ENCODE measurements around the gene TOB1.
"Not testable (repeated sequence)": the region's sequence is repeated elsewhere in the genome, so short reads cannot be mapped to it uniquely, and the experiment has no call there.

The TOB1 gene

DNA sequence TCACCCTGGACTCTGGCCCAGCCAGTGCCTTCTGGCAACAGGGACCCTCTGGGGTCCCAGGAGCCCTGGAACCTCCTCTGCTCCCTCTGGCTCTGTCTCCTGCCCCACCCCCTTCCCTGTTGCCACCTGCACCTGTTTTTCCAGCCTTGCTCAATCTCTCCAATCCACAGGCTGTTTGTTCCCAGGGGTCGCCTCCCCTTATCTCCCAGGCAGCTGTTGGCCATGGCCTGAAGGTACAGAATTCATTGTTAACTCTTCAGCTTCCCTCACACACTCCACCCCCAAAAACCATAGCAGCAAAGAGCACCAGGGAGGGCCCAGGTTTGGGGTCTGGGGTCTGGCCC, 39.3 kb upstream of the TOB1 start:
- Histone ChIP-seq H3K36me3 (ENCODE audit: control insufficient read depth, insufficient read depth, low read length) (no peaks in the 10 kb centered on the region), H3K27me3 (ENCODE audit: control insufficient read depth, insufficient read depth, low read length) (no peaks in the 10 kb centered on the region), H3K9me3 (ENCODE audit: control insufficient read depth, insufficient read depth, low read length) (no peaks in the 10 kb centered on the region), H3K4me3 (ENCODE audit: low read depth, low read length) (no peak overlapping the region), H3K9ac (ENCODE audit: low read depth, low read length) (no peak overlapping the region; the same call in 1 of the 2 replicates), H3K27ac (ENCODE audit: low read depth, low read length) (peak overlapping the region; percentile 52), H3K4me1 (ENCODE audit: control insufficient read depth, insufficient read depth, low read length) (peaks cover 42% of the 10 kb centered on the region)

DNA sequence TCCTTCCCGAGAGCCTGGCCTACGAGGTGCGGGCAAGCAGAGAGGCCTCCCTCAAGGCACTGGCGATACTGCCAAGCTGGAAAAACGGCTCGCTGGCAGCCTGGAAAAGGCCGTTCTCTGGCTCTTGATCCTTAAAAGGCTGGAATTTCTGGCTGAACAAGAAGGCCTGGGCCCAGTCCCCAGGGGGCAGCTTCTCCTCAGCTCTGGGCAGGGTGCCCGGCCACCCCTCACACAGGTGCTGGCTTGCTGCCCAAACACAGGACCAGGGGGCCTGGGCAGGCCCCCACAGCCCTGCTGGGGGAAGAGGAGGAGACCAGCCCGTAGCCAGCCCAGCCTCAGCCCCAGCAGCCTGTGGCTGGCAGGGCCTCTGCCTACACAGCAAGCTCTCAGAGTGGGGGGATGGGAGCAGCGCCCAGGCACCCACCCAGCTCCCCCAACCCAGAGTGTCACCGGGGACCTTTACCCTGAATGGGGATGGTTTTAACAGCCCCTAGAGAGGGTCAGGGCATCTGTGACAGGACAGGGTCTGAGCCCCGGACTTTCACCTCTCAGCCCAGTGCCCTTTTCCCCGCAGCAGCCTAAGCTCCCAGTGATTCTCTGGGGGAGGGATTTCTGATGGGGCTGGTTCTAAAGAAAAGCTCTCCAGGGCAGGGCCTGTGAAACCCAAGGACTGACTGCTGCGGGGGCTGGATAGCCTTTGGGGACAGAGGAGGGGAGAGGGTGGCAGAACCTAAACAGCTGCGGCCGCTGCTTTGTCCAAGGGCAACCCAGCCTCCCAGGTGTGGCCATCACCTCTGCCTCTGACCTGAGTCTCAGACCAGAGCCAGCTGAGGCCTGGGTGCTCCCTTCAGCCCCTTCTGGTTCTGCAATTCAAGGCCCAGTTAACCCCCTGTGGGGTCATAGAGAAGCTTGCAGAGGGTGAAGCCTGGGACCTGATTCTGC, 38.6 kb upstream of the TOB1 start:
- Histone ChIP-seq H3K27ac (ENCODE audit: low read depth, low read length) (peak overlapping the region; percentile 52), H3K27me3 (ENCODE audit: control insufficient read depth, insufficient read depth, low read length) (no peaks in the 10 kb centered on the region), H3K4me1 (ENCODE audit: control insufficient read depth, insufficient read depth, low read length) (peaks cover 46% of the 10 kb centered on the region), H3K36me3 (ENCODE audit: control insufficient read depth, insufficient read depth, low read length) (no peaks in the 10 kb centered on the region), H3K4me3 (ENCODE audit: low read depth, low read length) (no peak overlapping the region), H3K9me3 (ENCODE audit: control insufficient read depth, insufficient read depth, low read length) (no peaks in the 10 kb centered on the region), H3K9ac (ENCODE audit: low read depth, low read length) (no peak overlapping the region; the same call in 1 of the 2 replicates)

DNA sequence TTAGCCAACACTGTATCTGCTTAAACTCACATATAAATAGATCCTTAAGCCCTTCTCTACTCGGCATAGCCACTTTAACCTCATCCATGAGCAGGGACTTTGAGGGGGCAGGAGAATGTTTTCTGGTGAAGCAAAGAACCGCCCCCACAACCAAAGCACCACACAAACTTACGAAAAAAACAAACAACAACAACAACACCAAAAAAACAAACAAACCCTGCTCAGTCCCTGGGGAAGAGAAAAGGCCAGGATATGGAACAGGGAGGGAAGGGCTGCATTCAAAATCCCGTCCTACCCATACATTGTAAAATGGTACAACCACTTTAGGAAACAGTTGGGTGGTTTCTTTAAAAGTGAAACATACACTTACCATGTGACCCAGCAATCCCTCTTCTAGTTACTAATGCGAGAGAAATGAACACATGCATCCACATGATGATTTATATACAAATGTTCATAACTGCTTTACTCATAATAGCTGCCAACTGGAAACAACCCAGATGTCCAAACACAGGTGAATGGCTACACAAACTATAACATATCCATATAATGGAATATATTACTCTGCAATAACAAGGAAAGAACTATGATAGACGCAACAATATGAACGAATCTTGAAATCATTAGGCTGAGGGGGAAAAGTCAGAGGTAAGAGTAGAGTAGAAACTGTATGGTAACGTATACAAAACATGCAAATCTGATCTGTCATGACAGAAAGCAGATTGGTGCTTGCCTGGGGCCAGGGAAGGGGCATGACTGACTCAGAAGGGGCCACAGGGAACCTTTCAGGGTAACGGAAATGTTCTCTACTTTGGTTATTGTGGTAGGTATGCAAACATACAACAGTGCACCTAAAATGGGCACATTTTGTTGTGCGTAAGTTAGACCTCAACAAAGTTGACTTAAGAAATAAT, 37.7 kb upstream of the TOB1 start:
- H3K4me1 ChIP-seq (ENCODE audit: control insufficient read depth, insufficient read depth, low read length), result peaks cover 38% of the 10 kb centered on the region
- peak overlapping the region; percentile 52 for H3K27ac ChIP-seq (ENCODE audit: low read depth, low read length)
- H3K36me3 ChIP-seq (ENCODE audit: control insufficient read depth, insufficient read depth, low read length), result no peaks in the 10 kb centered on the region
- no peak overlapping the region for H3K9ac ChIP-seq (ENCODE audit: low read depth, low read length)
- no peak overlapping the region for H3K4me3 ChIP-seq (ENCODE audit: low read depth, low read length)
- H3K27me3 ChIP-seq (ENCODE audit: control insufficient read depth, insufficient read depth, low read length), result no peaks in the 10 kb centered on the region
- H3K9me3 ChIP-seq (ENCODE audit: control insufficient read depth, insufficient read depth, low read length), result no peaks in the 10 kb centered on the region

DNA sequence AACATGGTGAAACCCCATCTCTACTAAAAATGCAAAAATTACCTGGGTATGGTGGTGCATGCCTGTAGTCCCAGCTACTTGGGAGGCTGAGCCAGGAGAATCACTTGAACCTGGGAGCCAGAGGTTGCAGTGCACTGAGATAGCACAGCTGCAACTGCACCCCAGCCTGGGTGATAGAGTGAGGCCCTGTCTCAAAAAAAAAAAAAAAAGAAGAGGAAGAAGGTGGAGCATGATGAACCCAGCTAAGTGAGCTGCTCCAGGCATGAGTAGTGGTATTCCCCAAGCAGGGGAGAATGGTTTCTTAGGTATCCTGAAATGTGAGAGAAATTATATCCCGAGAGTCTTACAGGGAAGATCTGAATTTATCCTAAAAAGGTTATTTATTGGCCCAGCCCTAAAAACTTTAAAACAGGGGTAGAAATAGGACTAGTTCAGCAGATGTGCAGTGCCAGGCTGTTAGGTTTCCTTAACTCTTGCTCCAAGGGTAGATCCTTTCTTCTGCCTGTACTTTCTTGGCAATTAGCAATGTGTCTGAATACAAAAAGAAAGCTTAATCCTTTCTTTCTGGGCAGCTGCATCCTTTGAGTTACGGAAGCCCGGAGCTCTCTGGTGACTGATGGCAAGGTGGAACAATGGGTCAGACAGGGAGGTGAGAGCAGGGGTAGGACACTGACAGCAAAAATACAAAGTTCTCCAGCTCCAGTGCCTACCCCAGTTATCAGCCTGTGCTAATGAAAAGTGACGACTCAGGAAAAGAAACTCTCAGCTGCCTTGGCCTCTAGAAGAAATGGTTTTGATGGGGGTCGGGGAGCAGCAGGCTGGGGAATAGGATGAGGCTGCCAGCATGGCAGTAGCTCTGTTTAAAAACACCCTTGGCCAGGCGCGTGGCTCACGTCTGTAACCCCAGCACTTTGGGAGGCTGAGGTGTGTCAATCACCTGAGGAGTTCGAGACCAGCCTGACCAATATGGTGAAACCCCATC, 36.5 kb upstream of the TOB1 start:
- H3K36me3 ChIP-seq (ENCODE audit: control insufficient read depth, insufficient read depth, low read length), result no peaks in the 10 kb centered on the region
- H3K4me1 ChIP-seq (ENCODE audit: control insufficient read depth, insufficient read depth, low read length), result peaks cover 37% of the 10 kb centered on the region
- H3K4me3 ChIP-seq (ENCODE audit: low read depth, low read length), result no peak overlapping the region
- 0 out of 2 replicates have a peak overlapping the region, but pooled peaks have one; percentile 10 for H3K9ac ChIP-seq (ENCODE audit: low read depth, low read length)
- no peaks in the 10 kb centered on the region for H3K9me3 ChIP-seq (ENCODE audit: control insufficient read depth, insufficient read depth, low read length)
- no peaks in the 10 kb centered on the region for H3K27me3 ChIP-seq (ENCODE audit: control insufficient read depth, insufficient read depth, low read length)
- no peak overlapping the region for H3K27ac ChIP-seq (ENCODE audit: low read depth, low read length)

DNA sequence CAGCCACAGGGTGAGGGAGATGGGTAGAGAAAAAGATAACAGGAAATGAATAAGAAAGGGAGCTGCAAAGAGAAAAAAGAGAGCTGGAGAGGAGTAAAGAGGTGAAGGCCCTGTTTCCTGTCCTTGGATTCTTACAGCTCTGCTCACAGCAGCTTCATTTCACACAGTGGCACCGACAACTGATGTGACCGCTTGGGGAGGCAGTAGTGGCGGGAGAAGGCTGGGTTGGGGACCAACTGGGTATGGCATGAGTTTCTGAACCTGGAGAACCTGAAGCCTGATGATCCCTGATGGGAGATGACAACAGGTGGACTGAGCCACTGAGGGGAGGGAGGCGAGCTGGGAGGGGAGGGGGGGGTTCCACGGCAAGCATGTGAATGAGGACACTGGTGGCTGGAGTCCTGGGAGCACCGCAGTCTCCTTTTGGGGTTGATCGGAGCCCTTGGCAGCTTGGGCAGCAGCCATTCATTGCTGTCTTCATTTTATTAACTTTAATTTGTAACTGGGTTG, 34.3 kb upstream of the TOB1 start:
- Histone ChIP-seq H3K4me3 (ENCODE audit: low read depth, low read length) (no peak overlapping the region), H3K27me3 (ENCODE audit: control insufficient read depth, insufficient read depth, low read length) (no peaks in the 10 kb centered on the region), H3K4me1 (ENCODE audit: control insufficient read depth, insufficient read depth, low read length) (peaks cover 36% of the 10 kb centered on the region), H3K36me3 (ENCODE audit: control insufficient read depth, insufficient read depth, low read length) (no peaks in the 10 kb centered on the region), H3K9me3 (ENCODE audit: control insufficient read depth, insufficient read depth, low read length) (no peaks in the 10 kb centered on the region), H3K9ac (ENCODE audit: low read depth, low read length) (no peak overlapping the region), H3K27ac (ENCODE audit: low read depth, low read length) (no peak overlapping the region)

DNA sequence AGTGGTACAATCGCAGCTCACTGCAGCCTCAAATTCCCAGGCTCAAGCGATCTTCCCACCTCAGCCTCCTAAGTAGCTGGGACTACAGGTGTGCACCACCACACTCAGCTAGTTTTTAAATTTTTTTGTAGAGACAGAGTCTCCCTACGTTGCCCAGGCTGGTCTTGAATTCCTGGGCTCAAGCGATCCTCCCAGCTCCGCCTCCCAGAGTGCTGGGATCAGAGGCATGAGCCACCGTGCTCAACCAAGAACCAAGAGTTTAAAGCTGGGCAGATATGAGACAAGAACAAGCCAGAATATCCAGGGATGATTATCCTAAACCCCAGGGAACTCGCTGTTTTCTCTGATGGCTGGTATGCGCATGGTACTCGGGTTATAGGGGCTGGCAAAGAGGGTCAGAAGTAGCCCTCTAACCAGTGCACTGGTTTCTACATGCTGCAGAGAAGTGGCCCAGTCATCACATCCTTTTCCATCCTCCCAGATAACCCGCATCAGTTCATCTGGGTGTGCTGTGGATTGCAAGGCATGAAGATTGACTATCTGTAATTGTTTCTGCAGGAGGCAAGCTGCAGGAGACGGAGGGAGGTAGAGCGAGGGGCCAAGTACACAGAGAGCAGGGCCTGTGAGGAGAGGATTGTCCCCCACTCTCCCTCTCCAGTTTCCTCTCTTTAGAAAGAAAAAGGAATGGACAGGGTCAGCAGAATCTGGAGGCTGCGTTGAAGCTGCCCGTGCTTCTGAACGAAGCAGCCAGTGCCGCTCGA, 33.6 kb upstream of the TOB1 start:
- H3K4me1 ChIP-seq (ENCODE audit: control insufficient read depth, insufficient read depth, low read length), result peaks cover 29% of the 10 kb centered on the region
- H3K27ac ChIP-seq (ENCODE audit: low read depth, low read length), result no peak overlapping the region
- H3K36me3 ChIP-seq (ENCODE audit: control insufficient read depth, insufficient read depth, low read length), result no peaks in the 10 kb centered on the region
- H3K4me3 ChIP-seq (ENCODE audit: low read depth, low read length), result no peak overlapping the region
- no peaks in the 10 kb centered on the region for H3K27me3 ChIP-seq (ENCODE audit: control insufficient read depth, insufficient read depth, low read length)
- H3K9ac ChIP-seq (ENCODE audit: low read depth, low read length), result no peak overlapping the region
- H3K9me3 ChIP-seq (ENCODE audit: control insufficient read depth, insufficient read depth, low read length), result no peaks in the 10 kb centered on the region

DNA sequence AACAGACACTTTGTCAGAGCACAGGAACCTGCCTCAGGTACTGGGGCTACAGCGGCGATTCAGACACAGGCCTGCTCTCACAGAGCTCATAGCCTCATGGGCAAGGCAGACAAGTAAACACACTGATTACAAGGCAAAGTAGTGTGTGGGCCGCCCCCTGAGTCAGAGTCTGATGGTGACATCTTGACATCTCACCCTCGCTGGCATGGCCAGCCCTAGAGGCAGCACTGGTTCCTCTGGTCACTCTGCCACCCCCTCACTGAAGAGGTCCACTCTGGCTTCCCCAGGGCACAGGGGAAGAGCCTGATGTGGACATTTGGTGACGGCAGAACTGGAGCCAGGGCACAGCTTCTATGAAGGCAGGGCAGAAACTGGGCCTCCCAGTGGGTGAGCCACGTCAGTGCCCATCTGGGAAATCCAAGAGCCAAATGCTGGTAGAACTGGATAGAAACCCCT, 32.9 kb upstream of the TOB1 start:
- Histone ChIP-seq H3K4me1 (ENCODE audit: control insufficient read depth, insufficient read depth, low read length) (peaks cover 22% of the 10 kb centered on the region), H3K9me3 (ENCODE audit: control insufficient read depth, insufficient read depth, low read length) (no peaks in the 10 kb centered on the region), H3K27me3 (ENCODE audit: control insufficient read depth, insufficient read depth, low read length) (no peaks in the 10 kb centered on the region), H3K4me3 (ENCODE audit: low read depth, low read length) (no peak overlapping the region), H3K27ac (ENCODE audit: low read depth, low read length) (no peak overlapping the region), H3K36me3 (ENCODE audit: control insufficient read depth, insufficient read depth, low read length) (no peaks in the 10 kb centered on the region), H3K9ac (ENCODE audit: low read depth, low read length) (no peak overlapping the region)

DNA sequence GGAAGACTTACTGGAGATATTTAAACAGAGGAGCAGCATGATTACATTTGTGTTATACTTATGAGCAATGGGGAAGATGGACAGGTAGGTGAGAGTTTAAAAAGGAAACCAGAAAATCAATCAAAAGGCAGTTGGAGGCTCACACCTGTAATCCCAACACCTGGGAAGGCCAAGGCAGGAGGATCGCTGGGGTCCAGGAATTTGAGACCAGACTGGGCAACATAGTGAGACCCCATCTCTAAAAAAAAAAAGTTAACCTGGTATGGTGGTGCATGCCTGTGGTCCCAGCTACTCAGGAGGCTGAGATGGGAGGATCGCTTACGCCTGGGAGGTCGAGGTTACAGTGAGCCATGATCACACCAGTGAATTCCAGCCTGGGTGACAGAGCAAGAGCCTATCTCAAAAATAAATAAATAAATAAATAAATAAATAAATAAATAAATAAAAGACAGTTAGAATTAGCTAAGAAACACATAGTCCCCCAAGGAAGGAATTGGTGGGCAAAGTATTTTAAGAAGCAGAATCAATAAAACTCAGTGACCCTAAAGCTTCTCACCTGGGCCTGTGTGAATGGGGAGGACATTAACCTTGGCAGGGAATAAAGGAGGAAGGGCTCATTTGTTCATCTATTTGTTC, 32.3 kb upstream of the TOB1 start:
- Histone ChIP-seq H3K4me1 (ENCODE audit: control insufficient read depth, insufficient read depth, low read length) (peaks cover 21% of the 10 kb centered on the region), H3K27ac (ENCODE audit: low read depth, low read length) (no peak overlapping the region), H3K9ac (ENCODE audit: low read depth, low read length) (no peak overlapping the region), H3K27me3 (ENCODE audit: control insufficient read depth, insufficient read depth, low read length) (no peaks in the 10 kb centered on the region), H3K9me3 (ENCODE audit: control insufficient read depth, insufficient read depth, low read length) (no peaks in the 10 kb centered on the region), H3K4me3 (ENCODE audit: low read depth, low read length) (no peak overlapping the region), H3K36me3 (ENCODE audit: control insufficient read depth, insufficient read depth, low read length) (no peaks in the 10 kb centered on the region)

DNA sequence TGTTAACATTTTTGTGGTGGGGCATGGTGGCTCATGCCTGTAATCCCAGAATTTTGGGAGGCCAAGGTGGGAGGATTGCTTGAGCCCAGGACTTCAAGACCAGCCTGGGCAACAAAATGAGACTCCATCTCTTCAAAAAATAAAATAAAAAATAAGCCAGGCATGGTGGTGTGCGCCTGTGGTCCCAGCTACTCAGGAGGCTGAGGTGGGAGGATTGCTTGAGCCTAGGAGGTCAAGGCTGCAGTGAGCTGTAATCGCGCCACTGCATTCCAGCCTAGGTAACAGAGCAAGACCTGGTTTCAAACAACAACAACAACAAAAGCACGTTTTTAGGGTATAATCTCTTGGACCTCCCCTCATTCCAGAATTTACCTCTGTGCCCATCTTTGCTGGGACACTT, 28.4 kb upstream of the TOB1 start:
- H3K9me3 ChIP-seq (ENCODE audit: control insufficient read depth, insufficient read depth, low read length), result not testable (repeated sequence)

More for the DNA sequence above, 28.4 kb upstream of the TOB1 start:
- not testable (repeated sequence) for H3K9ac ChIP-seq (ENCODE audit: low read depth, low read length); H3K27ac ChIP-seq (ENCODE audit: low read depth, low read length); H3K4me3 ChIP-seq (ENCODE audit: low read depth, low read length); H3K36me3 ChIP-seq (ENCODE audit: control insufficient read depth, insufficient read depth, low read length); H3K27me3 ChIP-seq (ENCODE audit: control insufficient read depth, insufficient read depth, low read length)
- peaks cover 25% of the 10 kb centered on the region for H3K4me1 ChIP-seq (ENCODE audit: control insufficient read depth, insufficient read depth, low read length)

Measured in HUES48 (cell line).